NCI-H1930 (cell line): ENCODE data around the gene MPI.

Experiments used
- DNase-seq, 2 experiments: peaks; one replicate each; lab custom pipeline; 2025; lab: John Stamatoyannopoulos, UW

MPI gene, protein sequence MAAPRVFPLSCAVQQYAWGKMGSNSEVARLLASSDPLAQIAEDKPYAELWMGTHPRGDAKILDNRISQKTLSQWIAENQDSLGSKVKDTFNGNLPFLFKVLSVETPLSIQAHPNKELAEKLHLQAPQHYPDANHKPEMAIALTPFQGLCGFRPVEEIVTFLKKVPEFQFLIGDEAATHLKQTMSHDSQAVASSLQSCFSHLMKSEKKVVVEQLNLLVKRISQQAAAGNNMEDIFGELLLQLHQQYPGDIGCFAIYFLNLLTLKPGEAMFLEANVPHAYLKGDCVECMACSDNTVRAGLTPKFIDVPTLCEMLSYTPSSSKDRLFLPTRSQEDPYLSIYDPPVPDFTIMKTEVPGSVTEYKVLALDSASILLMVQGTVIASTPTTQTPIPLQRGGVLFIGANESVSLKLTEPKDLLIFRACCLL

DNA sequence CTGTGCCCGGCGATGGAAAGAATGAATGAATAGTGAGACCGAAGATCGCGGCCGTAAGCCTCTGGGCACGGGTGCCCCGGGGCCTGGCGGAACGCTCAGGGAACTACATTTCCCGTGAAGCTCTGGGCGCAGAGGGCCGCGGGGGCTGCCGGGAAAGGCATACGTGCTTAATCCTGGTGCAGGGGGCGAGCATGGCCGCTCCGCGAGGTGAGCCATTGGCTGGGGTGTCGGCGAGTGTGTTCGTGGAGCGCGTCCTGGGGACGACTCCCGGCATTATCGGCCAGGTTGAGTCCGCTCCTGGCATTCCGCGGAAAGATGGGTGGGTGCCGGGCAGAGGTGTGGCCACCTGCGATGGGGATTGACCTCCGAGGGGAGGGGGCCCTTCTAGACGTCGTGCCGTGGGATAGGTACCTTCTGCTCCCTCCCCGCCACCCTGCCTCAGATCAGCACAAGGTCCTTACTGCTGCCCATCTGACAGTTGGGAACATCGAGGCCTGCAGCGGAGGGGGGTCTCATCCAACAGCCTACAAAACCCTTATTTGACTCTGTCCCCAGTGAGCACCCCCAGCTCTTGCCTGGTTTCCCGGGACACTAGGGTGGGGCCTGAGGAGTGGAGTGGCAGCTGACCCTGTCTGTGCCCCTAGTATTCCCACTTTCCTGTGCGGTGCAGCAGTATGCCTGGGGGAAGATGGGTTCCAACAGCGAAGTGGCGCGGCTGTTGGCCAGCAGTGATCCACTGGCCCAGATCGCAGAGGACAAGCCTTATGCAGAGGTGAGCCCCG is at the start of gene MPI:
Gene MPI (plus strand): TSS at position 160 of the 782 bp plus-strand sequence. CDS start 32 bp downstream, at position 192.
- DNase-seq = peak; percentile 63 to 71

DNA sequence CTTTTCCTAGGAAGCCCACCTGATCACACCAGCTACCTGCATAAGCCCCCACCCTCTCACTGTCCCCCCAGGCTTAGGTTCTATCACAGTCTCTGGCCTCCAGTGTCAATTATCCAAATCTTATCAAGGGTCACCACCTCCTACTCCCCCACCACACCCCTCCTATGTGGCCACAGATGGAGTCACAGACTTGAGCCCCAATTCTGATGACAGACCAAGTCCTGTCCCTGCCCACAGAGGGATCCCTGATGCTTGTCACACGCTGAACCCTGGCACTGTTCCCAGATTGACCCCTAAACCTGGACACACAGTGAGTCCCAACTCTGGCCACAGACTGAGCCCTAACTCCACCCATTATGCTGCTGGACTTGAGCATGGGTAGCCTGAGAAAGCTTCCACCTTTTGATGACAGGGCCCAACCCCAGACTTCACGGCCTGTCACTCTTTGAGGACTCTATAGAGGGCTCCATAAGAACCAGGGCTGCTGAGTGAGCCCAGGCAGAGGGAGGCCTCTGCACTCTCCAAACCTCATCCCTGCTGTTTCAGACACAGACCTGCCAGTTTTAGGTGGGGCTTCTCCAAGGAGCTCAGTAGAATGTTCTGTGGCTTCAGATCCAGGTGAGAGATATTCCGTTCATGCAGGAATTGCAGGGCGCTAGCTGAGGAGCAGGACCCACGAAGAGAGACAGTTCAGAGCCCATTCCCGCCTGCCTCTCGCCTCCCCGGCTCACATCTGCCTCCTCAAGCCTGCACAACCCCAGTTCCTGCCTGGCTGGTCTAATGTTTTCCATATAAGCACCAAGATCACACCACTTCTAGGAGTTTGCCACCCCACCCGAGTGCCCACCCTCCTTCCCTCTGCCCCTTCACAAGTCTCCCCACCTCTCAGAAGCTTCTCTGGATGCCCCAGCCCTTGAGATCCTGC is 48.7 kb upstream of the MPI start:
- DNase-seq = no peak

DNA sequence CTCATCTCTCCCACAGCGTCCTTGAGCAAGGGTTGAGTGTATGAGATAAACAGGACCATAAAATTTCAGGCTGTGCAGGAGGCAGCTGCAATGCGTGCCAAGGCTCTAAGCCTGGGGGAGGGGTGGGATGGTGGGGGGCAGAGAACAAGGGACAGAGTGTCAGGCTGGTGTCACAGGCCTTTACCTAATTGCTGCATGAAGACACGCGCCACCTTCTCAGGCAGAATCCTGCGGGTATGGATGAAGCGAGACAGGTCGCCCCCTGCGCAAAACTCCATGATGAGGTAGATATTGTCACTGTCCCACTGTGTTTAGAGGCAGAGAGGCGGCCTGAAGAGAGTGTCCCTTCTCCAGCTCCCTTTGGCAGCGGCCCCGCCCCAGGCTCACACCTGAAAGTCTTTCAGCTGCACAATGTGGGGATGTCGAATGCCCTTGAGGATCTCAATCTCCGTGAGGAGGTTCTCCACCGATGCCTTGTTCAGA is 47.9 kb upstream of the MPI start:
- DNase-seq = no peak

DNA sequence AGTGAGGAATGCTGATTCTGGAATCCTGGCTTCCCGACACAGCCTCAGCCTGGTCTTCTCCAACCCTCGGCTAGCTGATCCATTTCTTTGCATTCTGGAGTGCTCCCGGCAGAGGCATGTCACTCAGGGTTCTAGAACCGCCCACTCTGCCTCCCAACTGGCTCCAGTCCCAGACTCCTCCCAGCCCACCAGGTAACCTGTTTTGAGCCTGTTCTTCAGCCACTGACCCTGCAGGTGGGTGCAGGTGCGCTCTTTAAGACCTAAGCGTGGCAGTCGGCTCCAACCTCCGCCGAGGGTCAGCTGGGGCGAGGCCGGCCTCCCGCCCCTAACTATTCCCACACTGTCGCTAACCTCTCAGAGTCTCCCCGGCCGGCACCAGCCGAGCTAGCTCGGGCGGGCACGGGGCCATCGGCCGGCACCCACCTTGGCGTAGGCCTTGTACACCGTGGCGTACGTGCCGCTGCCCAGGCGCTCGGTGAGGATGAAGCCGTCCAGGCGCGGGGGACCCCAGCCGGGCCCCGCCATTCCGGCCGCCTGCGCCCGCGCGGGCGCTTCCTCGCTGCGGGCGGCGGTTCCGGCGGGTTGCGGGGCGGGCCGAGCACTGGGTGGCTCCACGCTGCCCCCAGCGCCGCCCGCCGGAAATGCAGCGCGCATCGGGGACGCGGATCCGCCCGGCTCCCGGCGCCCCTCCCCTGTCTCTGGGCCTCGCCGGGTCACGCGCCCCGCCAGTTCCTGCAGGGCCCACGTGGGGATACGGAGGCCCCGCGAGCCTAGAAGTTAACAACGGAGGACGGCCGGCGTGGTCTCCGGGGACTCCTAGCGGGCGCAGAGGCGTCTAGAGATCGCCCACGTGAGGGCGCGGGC is 47.0 kb upstream of the MPI start, which contains the start of gene ULK3:
Gene ULK3 (minus strand): TSS at position 576 of the 864 bp plus-strand sequence. CDS start 51 bp downstream, at position 525.
- DNase-seq = peak; percentile 81 to 85

DNA sequence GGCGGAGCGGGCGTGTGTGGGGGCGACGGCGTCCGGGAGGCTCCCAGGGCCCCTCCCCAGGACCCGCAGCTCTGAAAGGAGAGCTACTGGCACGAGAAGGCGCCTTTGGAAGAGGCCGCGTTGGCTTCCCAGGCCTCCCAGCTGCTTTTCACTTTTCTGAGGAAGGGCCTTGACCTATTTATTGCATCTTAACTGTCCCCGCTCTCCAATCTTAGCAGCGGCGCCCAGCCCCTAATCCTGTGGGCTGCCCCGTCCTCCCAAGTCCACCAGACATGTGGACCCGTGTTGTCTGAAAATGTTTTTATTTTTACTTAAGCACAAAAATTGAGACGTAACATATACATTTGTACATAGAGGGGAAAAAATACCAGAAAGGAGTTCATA is 46.4 kb upstream of the MPI start:
- no peak for DNase-seq

DNA sequence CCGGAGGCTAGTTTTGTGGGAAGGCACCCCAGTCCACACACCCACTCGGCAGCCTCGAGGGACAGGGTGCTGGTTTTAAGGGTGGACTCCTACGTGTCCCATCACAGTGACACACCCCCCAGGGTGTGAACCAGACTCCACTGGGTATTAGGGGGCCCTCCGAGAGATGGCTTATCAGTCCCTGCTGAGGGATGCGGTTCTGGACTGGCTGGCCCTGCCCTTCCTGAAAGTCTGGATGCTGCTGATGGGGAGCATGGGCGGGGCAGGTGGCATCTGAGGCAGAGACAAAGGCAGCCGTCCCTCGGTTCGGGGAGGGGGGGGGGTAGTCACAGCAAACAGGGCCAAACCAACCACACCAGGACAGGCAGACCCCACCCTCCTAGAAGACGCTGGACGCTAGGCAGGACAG is 45.9 kb upstream of the MPI start:
- DNase-seq = no peak

DNA sequence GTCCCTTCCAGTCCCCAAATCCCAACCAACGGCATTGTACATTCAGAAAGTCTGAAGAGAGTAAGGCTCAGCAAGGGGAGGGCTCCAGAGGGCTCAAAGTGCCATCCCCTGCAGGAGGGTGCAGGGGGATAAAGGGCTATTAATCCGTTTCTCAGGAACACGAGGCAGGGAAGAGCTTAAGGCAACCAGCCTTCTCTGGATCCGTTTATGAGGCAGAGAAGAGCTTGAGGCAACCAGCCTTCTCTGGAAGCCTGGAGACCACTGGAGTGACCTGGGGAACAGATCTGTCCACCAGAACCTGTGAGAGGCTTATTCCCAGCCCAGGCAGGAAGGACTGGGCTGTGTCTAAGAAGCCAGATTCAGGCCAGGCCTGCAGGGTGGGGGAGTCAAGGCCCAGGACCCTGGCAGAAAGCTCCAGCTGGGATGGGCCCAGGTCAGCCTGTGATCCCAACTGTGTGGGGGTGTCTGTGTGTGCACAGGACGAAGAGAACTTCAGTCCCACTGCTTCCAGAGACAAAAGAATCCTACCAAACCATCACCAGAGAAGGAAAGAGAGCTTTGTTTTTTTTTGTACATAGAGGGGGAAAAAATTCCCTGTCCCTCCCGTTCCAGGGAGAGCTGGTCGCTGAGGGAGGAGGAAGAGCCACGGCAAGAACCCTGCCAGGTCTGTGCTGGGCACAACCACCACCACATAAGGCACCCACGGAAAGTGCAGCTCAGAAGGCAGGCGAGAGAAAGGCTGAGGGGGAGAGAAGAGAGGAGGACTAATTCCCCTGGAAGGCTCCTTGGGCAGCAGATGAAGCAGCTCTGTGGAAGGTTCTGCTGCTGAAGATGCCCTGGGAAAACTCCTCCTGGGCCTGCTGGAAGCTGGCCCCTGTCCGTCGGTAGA is 45.3 kb upstream of the MPI start:
- no peak for DNase-seq

DNA sequence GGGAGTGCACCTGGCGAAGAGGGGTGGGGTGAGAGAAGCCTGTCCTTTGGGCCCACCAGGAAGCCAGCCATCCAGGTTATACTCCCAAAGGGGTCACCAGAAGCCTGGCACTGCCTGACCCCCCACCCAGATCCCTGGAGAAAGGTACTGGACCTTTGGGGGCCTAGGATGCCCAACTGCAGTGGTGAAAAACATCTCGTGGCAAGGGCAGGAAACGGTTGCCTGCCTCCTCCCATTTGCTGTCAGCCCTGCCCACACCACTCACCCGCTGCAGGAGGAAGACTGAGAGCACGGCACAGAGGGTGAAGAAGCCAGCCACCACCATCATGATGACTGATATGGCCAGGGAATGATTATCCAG is 44.7 kb upstream of the MPI start:
- no peak for DNase-seq

DNA sequence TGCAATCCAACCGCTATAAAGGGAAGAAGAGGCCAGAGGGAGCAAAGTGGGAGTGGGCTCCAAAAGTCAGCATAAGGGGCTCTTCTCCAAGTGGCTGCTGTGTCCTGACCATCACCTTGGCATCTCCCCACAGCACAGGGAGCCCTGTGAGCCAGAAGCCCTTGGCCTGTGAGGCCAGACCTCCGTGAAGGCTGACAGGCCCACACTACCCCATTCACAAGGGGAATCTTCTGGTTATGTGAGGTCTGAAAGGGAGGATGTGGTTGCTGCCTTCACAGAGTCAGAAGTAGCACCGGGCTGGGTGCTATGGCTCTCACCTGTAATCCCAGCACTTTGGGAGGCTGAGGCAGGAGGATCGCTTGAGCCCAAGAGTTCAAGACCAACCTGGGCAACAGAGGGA is 44.3 kb upstream of the MPI start:
- no peak for DNase-seq

DNA sequence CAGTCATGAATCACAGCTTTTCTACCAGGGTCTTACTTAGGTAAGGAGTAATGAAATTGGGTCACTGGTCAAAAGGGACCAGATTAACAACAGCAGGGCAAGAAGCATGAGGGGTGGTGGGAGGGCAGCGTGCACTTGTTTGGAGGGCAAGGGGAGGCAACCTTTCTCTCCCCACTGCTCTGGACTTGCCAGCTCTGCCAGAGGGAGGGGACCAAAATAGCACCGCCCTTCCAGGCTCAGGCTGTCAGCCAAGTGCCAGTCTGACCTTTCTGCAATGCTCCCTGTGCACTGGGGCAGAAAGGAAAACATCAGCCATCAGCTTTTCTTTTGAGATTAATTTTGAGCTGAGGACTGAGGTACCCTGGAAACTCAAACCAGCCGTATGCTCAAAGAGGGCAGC is 42.4 kb upstream of the MPI start:
- DNase-seq = no peak

DNA sequence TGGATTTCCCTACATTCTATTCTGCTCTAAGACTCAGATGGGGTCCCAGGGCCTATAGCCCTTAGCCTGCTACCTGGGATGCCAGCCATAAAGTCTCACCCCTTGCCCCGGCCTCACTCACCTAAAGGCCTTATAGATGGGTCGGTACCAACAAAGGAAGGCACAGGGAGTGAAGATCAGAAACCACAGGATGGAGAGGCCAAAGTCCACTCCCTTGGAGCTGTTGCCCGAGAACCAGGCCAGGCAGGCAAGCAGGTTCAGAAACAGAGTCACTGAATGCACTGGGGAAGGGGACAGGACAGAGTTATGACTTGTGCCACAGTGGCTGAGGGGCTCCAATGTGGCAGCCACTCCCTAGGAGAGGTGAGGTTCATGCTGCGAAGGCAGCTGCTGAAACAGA is 39.4 kb upstream of the MPI start:
- no peak for DNase-seq

DNA sequence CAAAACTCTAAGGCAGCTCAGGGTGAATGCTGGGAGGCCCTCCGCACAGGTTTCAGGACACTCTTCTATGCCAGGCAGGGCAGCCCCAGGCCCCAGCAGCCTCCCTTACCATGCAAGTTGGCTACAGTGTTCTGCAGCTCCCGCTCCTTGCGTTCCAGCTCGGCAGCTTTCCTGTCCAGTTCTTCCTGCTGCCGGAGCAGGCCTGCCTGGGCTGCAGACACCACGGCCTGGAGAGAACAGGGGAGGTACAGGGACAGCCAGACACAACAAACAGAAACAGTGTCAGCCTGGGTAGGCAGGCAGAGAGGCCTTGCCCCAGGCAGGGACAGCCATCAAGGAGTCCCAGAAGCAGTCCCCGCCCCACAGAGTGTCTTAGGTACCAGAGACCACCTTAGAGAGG is 37.9 kb upstream of the MPI start:
- no peak for DNase-seq

DNA sequence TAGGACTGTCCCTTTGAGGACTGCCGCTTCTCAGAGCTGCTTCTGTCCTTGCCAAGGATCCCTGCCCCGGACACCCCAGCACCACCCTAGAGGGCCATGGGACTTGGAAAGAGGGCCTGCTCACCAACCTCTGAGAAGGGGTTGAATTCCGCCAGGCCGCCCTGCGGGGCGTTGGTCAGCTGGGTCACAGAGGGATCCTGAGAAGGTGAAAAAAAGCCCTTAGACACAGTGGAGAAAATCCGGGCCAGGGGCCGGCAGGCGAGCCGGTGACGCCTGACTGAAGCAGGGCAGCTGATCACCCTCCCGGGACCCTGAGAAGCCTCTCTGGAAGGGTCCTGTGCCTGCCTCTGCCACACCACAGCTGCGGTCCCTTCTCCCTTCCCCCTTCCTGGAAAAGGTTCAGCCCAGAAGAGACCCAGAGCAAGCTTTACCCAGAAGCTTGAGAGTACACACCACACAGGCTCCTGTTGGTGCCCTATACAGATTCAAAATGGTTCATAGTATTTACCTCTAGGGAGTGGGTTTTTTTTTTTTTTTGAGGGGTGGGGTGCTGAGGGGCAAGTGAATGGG is 35.3 kb upstream of the MPI start:
- DNase-seq = no peak

DNA sequence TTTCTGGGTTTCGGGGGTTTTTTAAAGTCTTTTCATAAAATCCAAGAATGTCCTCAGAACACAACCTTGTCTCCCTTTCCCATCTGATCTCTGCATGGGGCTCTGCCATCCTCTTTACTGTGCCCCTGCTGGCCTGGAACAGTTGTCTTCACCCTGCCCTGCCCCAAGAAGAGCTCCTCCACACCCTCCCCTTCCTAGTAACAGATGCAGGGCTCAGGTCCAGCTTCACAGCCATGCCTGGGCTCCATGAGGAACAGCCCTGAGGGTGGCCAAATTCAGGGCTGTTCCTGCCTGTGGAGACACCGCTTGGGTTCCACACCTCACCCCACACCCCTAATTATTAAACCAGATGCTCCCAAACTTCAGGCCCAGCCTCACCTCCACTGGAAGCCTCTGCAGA is 34.0 kb upstream of the MPI start:
- DNase-seq = no peak

DNA sequence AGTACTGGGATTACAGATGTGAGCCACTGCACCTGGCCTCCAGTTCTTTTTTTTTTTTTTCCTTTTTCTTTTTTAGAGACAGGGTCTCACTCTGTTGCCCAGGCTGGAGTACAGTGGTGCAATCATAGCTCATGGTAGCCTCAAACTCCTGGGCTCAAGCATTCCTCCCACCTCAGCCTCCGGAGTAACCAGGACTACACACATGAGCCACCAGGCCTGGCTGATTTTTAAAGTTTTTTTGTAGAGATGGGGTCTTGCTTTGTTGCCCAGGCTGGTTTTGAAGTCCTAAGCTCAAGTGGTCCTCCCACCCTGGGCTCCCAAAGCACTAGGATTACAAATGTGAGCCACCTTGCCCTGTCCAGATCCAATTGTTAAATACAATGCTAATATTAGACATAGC is 33.3 kb upstream of the MPI start:
- DNase-seq = no peak

DNA sequence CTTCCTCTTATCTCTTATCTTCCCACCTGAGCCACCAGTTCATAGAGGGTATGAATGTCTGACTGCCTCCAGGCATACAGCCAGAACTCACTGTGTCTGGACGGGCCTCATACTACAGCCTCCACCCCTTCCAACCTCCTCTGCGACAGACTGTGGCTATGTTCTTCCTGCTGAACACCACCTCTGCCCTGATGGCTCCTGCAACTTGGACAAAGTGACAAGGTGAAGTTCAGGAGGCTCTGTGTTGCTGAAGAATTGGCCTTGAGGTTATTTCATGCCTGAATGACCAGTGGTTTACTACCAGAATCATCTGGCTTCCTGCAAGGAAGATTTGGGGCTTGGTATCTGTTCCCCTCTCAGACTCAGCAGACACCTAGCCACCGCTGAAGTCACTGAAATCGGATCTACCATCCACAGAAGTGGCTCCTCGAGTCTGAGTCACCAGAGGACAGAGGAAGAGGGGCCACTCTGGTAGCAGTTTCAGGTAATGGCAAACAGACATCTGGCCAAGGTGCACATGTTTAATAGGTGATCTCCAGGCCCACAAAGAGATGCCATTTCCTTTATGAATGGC is 32.7 kb upstream of the MPI start:
- no peak for DNase-seq

DNA sequence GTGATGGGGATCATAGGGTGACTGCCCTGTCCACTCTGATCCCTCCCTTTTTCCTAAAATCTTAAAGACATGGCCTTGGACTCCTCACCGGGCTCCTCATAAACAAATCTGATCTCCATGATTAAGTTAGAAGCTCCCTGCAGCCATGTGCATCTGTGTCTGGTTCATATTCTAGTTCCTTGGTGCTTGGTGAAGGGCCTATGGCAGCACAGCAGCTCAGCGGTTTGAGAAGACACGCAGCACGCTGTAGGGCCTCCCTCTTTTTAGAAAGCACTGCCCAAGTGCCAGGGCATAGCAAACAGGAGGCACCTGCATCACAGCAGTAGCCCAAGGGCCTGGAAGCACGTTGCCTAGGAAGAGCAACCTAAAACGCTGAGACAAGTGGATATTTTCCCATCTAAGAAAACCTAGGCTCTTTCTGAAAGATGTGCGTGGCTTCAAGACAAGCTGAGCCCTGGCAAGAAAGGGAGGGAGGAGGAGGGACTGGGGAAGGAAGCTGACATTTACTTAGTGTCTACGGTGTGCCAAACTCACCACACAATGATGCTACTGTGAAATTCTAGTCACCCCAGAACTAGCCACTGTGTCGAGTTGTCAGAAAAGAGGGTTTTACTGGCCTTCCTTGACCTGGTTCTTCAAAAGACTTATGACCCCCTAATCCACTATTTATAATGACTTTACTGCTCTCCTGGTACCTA is 32.0 kb upstream of the MPI start:
- DNase-seq = no peak

DNA sequence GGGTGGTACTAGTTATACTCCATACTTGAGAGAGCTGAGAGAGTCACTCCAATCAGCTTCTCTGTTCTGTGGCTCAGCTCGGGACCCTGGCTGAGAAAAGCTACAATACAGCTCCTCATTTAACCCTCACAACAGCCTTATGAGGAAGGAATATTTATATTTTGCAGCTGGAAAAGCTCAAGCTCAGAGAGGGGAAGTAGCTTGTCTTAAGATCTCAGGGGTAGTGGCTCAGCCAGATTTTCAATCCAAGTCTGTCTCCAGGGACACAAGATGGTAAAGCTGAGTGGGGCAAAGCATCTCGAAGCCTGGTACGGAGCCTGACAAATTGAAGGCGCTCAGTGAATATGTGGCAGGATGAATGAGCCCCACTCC is 31.5 kb upstream of the MPI start:
- no peak for DNase-seq
